Measurements from ENCODE around the gene CDKAL1.

- TF ChIP-seq CTCF (IDR thresholded peaks at IDR 0.05) (no peak), POLR2A (IDR thresholded peaks at IDR 0.05) (no peak)
These were observed 272.4 kb downstream of the CDKAL1 start for GRCh38 chr6:20806669-20807068.

Data from tibial nerve (tissue), 3 donors.